ENCODE data around the gene COLQ. TPM values are rescaled to one million over a fixed set of nuclear protein-coding genes. Genes with fewer than 3 reads are reported as not detected.

The COLQ gene
- total RNA-seq, 6 experiments from 2014 or later = 0.25 to 1.2 (median 0.83) TPM

- Histone ChIP-seq H3K9me3 (no peaks in the 10 kb centered on the region), H3K27ac (no peak overlapping the region), H3K36me3 (no peaks in the 10 kb centered on the region), H3K27me3 (no peaks in the 10 kb centered on the region), H3K4me3 (no peak overlapping the region), H3K4me1 (no peaks in the 10 kb centered on the region)
- WGBS (ENCODE audit: insufficient coverage, low coverage, low lambda C conversion rate, missing lambda C conversion rate) = 66% methylated on average over 3 of the region's 3 CpGs
- TF ChIP-seq POLR2A (IDR thresholded peaks at IDR 0.05) (no peak), CTCF (IDR thresholded peaks at IDR 0.05) (no peak)
- DNase-seq (no peak), ATAC-seq (no peak)
- intact Hi-C loops (cut with DNase I) = no loop called here
Measured at GRCh38 chr3:15500107-15500724, 21.3 kb downstream of the COLQ start.

- WGBS (ENCODE audit: insufficient coverage, low coverage, low lambda C conversion rate, missing lambda C conversion rate) = 64% methylated on average over 7 of the region's 7 CpGs
- H3K4me1 ChIP-seq = no peaks in the 10 kb centered on the region
- H3K27ac ChIP-seq = no peak overlapping the region
- ATAC-seq (peak in 1 of 4 donors; percentile 29), DNase-seq (no peak)
- H3K36me3 ChIP-seq = no peaks in the 10 kb centered on the region
- H3K9me3 ChIP-seq = no peaks in the 10 kb centered on the region
- no peak for TF ChIP-seq CTCF (IDR thresholded peaks at IDR 0.05)
- TF ChIP-seq POLR2A (IDR thresholded peaks at IDR 0.05) = no peak
- H3K27me3 ChIP-seq = no peaks in the 10 kb centered on the region
- intact Hi-C loops (cut with DNase I) = no loop called here
- no peak overlapping the region for H3K4me3 ChIP-seq
Measured at GRCh38 chr3:15499536-15499935, 22.0 kb downstream of the COLQ start.

GRCh38 chr3:15498431-15499214, 22.9 kb downstream of the COLQ start:
- Histone ChIP-seq H3K4me3 (no peak overlapping the region), H3K27me3 (no peaks in the 10 kb centered on the region), H3K36me3 (no peaks in the 10 kb centered on the region), H3K4me1 (no peaks in the 10 kb centered on the region), H3K27ac (no peak overlapping the region), H3K9me3 (no peaks in the 10 kb centered on the region)
- intact Hi-C loops (cut with DNase I) = no loop called here
- peak in 1 of 4 donors; percentile 22 for ATAC-seq
- TF ChIP-seq CTCF (IDR thresholded peaks at IDR 0.05) (no peak), POLR2A (IDR thresholded peaks at IDR 0.05) (no peak)
- 83% methylated on average over 8 of the region's 14 CpGs for WGBS (ENCODE audit: insufficient coverage, low coverage, low lambda C conversion rate, missing lambda C conversion rate)
- DNase-seq = no peak

- intact Hi-C loops (cut with DNase I) = no loop called here
- Histone ChIP-seq H3K4me1 (no peaks in the 10 kb centered on the region), H3K36me3 (no peaks in the 10 kb centered on the region), H3K27me3 (no peaks in the 10 kb centered on the region), H3K27ac (no peak overlapping the region), H3K9me3 (no peaks in the 10 kb centered on the region), H3K4me3 (no peak overlapping the region)
- no peak for TF ChIP-seq POLR2A (IDR thresholded peaks at IDR 0.05)
- no peak for TF ChIP-seq CTCF (IDR thresholded peaks at IDR 0.05)
- WGBS (ENCODE audit: insufficient coverage, low coverage, low lambda C conversion rate, missing lambda C conversion rate) = 100% methylated on average over 2 of the region's 4 CpGs
- no peak for ATAC-seq
- no peak for DNase-seq
Measured at GRCh38 chr3:15497964-15498363, 23.5 kb downstream of the COLQ start.
